ENCODE measurements around the gene TMED10. TPM values are rescaled to one million over a fixed set of nuclear protein-coding genes. Genes with fewer than 3 reads are reported as not detected.
A peak's percentile ranks its signal among the peaks of the same experiment; 100 is the strongest.
"Not testable (repeated sequence)": the region's sequence is repeated elsewhere in the genome, so short reads cannot be mapped to it uniquely, and the experiment has no call there.

Gene TMED10
- total RNA-seq, 2 donors from 2014 or later, result 200 to 265 TPM

DNA sequence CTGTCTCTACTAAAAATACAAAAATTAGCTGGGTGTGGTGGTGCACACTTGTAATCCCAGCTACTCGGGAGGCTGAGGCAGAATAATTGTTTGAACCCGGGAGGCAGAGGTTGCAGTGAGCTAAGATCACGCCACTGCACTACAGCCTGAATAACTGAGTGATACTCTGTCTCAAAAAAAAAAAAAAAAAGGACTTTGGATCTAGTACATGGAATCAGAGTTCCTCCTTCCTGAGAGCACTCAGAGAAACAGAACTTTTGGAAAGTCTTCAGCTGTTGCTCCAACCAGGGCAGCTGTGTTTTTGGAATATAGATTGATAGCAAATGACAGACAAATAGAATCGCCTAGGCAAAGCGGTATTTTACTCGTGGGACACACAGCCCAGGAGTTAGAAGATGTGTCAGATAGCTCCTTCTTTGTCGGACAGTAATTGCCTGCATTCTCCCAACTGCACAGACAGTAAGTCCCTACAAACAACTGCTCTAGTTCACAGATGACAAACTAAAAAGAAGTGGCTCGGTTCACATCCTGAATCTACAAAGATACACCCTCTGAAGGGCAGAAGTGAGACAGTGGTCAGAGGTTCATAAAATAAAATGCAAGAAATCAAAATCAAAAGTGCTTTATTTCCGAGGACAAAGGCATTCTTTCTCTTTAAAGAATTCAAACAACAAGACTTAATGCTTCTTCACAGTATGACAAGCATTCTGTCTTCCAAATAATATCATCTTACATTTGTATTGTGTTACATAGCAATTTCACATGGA lies 32.5 kb downstream of the TMED10 start:
- H3K9me3 Mint-ChIP-seq, result no peaks in the 10 kb centered on the region
- H3K4me1 Mint-ChIP-seq (ENCODE audit: low read depth in 2 of 2), result peaks cover 57 to 70% of the 10 kb centered on the region in 2 donors
- no peaks in the 10 kb centered on the region for H3K27me3 Mint-ChIP-seq
- DNase-seq (ENCODE audit: low spot score) (no peak), ATAC-seq (no peak)
- H3K36me3 Mint-ChIP-seq, result peaks cover 10% of the 10 kb centered on the region
- H3K4me3 Mint-ChIP-seq, result no peak overlapping the region
- peak overlapping the region in 1 of 2 donors; percentile 26 for H3K27ac Mint-ChIP-seq

DNA sequence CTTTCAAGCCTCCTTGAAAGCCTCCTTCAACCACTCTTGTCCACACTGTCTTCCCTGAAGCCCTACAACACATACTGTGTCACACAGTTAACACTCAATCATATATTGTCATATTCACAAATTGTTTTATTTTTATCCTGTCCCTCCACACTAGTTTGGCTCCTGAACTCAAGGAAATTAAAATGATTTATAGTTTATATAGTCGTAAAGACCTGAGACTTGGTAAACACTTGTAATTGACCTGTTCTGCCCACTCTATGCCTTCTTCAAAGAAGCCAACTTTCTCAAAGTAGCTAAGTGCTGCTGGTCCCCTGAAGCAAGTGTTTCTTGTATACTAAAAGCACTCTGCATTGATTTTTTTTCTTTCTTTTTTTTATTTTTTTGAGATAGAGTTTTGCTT lies 33.9 kb downstream of the TMED10 start:
- DNase-seq (ENCODE audit: low spot score), result no peak
- Mint-ChIP-seq H3K36me3 (peaks cover 10% of the 10 kb centered on the region), H3K4me3 (no peak overlapping the region), H3K27me3 (no peaks in the 10 kb centered on the region), H3K4me1 (ENCODE audit: low read depth in 2 of 2) (peaks cover 60 to 75% of the 10 kb centered on the region in 2 donors), H3K9me3 (no peaks in the 10 kb centered on the region), H3K27ac (peak overlapping the region; percentile 5 to 52)
- ATAC-seq, result no peak

DNA sequence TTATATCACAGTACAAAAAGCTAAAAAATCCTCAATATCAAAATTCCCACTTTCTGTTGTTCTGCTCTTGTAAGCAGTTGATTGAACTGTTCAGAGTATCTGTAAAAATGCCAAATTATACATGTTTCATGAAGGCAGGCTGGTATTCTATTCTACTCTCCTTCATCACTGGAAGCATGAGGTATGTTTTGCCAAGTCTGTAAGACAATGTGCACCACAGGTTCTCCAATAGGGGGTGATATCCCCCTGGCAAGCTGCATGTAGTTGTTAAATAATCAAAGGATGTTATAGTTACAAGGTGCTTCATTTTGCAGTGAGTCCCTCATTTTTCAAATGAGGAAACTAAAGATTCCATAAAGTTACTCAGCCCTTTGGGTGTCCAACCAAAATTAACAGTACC lies 34.4 kb downstream of the TMED10 start:
- ATAC-seq (no peak), DNase-seq (ENCODE audit: low spot score) (no peak)
- Mint-ChIP-seq H3K9me3 (no peaks in the 10 kb centered on the region), H3K4me3 (peak overlapping the region; percentile 59), H3K27me3 (no peaks in the 10 kb centered on the region), H3K4me1 (ENCODE audit: low read depth in 2 of 2) (peaks cover 56 to 70% of the 10 kb centered on the region in 2 donors), H3K27ac (peak overlapping the region; percentile 52 to 76), H3K36me3 (peaks cover 10% of the 10 kb centered on the region)

GRCh38 chr14:75141062-75141461 lies 35.4 kb downstream of the TMED10 start:
- Mint-ChIP-seq H3K27me3 (no peaks in the 10 kb centered on the region), H3K4me3 (peak overlapping the region; percentile 47), H3K4me1 (ENCODE audit: low read depth in 2 of 2) (peaks cover 47 to 61% of the 10 kb centered on the region in 2 donors), H3K9me3 (no peaks in the 10 kb centered on the region), H3K36me3 (peaks cover 1% of the 10 kb centered on the region), H3K27ac (peak overlapping the region; percentile 52 to 76)
- DNase-seq (ENCODE audit: low spot score) (no peak), ATAC-seq (peak; percentile 74 to 75)

GRCh38 chr14:75140620-75141019 lies 35.8 kb downstream of the TMED10 start:
- H3K27ac Mint-ChIP-seq, result peak overlapping the region; percentile 52 to 76
- DNase-seq (ENCODE audit: low spot score) (no peak), ATAC-seq (no peak)
- H3K27me3 Mint-ChIP-seq, result no peaks in the 10 kb centered on the region
- peak overlapping the region; percentile 47 for H3K4me3 Mint-ChIP-seq
- H3K4me1 Mint-ChIP-seq (ENCODE audit: low read depth in 2 of 2), result peaks cover 47 to 59% of the 10 kb centered on the region in 2 donors
- H3K36me3 Mint-ChIP-seq, result peaks cover 3% of the 10 kb centered on the region
- no peaks in the 10 kb centered on the region for H3K9me3 Mint-ChIP-seq

GRCh38 chr14:75139185-75139584 lies 37.2 kb downstream of the TMED10 start:
- DNase-seq (ENCODE audit: low spot score) (no peak), ATAC-seq (no peak)
- Mint-ChIP-seq H3K27ac (peak overlapping the region; percentile 47 to 73), H3K36me3 (peaks cover 9% of the 10 kb centered on the region), H3K4me3 (peak overlapping the region; percentile 40), H3K4me1 (ENCODE audit: low read depth in 2 of 2) (peaks cover 42 to 51% of the 10 kb centered on the region in 2 donors), H3K9me3 (no peaks in the 10 kb centered on the region), H3K27me3 (no peaks in the 10 kb centered on the region)

DNA sequence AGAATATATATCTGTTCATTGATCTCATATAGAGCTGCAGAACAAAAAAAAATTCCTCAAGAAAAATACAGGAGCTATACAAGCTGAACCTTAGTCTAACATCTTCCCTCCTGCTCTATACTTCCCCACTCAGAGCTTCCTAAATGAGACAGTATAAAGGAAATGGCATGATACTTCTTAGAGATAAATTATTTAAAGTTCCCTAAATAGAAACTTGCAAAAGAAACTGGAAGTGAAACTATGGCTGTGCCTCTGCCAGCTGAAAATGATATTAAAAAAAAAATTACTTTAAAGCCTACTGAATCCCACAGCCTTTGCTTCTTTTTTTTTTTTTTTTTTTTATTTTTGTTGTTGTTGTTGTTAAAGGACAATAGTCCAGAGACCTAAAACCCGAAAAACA lies 37.9 kb downstream of the TMED10 start:
- Mint-ChIP-seq H3K36me3 (peaks cover 14% of the 10 kb centered on the region), H3K4me3 (peak overlapping the region; percentile 64), H3K27me3 (no peaks in the 10 kb centered on the region), H3K4me1 (ENCODE audit: low read depth in 2 of 2) (peaks cover 38 to 46% of the 10 kb centered on the region in 2 donors), H3K9me3 (no peaks in the 10 kb centered on the region), H3K27ac (peak overlapping the region; percentile 73 to 80)
- ATAC-seq (peak; percentile 53 to 65), DNase-seq (ENCODE audit: low spot score) (no peak)

DNA sequence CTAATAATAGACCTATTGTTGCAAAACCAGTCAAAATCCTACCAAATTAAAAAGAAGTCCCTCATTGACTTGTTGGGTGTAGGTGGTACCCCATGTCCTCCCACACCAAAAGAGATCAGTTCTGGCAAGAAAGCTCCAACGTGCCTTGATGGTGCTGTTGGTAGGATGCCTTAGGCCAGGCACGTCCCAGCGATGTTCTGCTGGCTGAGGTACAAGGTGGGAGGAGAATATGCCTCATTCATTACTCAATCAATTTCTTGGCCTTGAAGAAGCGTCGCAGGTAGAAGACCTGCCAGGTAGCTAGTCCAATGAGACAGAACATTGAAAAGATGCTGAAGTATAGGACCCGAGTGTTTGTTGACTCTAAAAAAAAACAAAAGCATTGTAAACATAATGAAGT lies 41.8 kb downstream of the TMED10 start:
- peaks cover 19% of the 10 kb centered on the region for H3K36me3 Mint-ChIP-seq
- no peak overlapping the region for H3K4me3 Mint-ChIP-seq
- H3K4me1 Mint-ChIP-seq (ENCODE audit: low read depth in 2 of 2), result peaks cover 23 to 24% of the 10 kb centered on the region in 2 donors
- peak overlapping the region in 1 of 2 donors; percentile 67 for H3K27ac Mint-ChIP-seq
- no peaks in the 10 kb centered on the region for H3K27me3 Mint-ChIP-seq
- ATAC-seq (no peak), DNase-seq (ENCODE audit: low spot score) (no peak)
- H3K9me3 Mint-ChIP-seq, result no peaks in the 10 kb centered on the region

GRCh38 chr14:75133597-75133996 lies 42.8 kb downstream of the TMED10 start:
- Mint-ChIP-seq H3K36me3 (peaks cover 19% of the 10 kb centered on the region), H3K4me3 (no peak overlapping the region), H3K27me3 (no peaks in the 10 kb centered on the region), H3K9me3 (no peaks in the 10 kb centered on the region), H3K27ac (no peak overlapping the region), H3K4me1 (ENCODE audit: low read depth in 2 of 2) (peaks cover 17 to 20% of the 10 kb centered on the region in 2 donors)
- ATAC-seq, result no peak
- no peak for DNase-seq (ENCODE audit: low spot score)

DNA sequence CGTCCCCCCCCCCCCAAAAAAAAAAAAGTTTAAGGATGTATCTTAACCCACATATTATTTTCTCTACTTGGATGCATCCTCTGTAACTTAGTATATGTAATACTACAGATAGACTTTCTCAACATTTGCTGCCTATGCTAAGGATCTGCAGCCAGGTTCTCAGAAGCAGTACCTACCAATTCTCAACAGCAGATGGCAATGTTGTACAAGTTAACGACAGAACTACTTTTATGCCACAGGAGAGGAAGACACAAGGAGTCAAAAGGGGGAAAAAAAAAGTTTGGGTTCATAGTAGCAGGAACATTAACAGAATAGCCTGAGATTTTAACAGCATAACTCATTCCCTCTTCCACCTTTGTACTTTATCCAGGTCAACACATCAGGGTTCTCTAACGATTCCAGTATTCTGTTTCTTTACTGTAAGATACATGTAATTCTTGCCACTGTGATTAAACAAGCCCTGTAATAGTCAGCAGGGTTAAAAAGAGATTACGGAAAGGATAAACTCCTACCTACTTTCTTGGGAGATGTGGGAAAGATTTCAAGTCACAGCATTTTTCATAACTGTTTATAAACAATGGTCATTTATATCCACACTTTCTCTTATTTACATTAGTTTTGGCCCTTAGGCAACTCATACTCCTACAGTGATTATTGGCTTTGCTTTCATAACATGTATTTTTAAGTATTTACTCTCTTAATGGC lies 43.9 kb downstream of the TMED10 start:
- DNase-seq (ENCODE audit: low spot score) (no peak), ATAC-seq (peak; percentile 68 to 79)
- peak overlapping the region; percentile 24 to 54 for H3K27ac Mint-ChIP-seq
- no peak overlapping the region for H3K4me3 Mint-ChIP-seq
- peaks cover 17 to 21% of the 10 kb centered on the region in 2 donors for H3K4me1 Mint-ChIP-seq (ENCODE audit: low read depth in 2 of 2)
- no peaks in the 10 kb centered on the region for H3K27me3 Mint-ChIP-seq
- peaks cover 24% of the 10 kb centered on the region for H3K36me3 Mint-ChIP-seq
- no peaks in the 10 kb centered on the region for H3K9me3 Mint-ChIP-seq

DNA sequence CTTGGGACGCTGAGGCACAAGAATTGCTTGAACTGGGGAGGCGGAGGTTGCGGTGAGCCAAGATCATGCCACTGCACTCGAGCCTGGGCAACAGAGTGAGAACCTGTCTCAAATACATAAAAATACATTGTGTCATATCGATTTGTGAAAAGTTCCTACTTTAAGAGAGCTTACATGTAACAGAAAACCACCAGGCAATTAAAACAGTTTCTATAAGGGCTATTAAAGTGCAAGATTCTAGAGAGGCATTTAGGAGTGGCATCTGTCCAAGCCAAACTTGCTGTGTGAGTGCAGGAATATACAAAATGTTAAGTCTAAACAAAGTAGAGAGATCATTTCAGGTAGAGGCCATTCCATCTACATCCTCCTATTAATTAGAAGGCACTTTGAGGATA lies 47.8 kb downstream of the TMED10 start:
- peaks cover 15% of the 10 kb centered on the region for H3K36me3 Mint-ChIP-seq
- H3K27ac Mint-ChIP-seq, result peak overlapping the region in 1 of 2 donors; percentile 36
- H3K4me1 Mint-ChIP-seq (ENCODE audit: low read depth in 2 of 2), result peaks cover 41 to 42% of the 10 kb centered on the region in 2 donors
- H3K4me3 Mint-ChIP-seq, result peak overlapping the region; percentile 93
- DNase-seq (ENCODE audit: low spot score) (no peak), ATAC-seq (no peak)
- H3K9me3 Mint-ChIP-seq, result no peaks in the 10 kb centered on the region
- no peaks in the 10 kb centered on the region for H3K27me3 Mint-ChIP-seq

DNA sequence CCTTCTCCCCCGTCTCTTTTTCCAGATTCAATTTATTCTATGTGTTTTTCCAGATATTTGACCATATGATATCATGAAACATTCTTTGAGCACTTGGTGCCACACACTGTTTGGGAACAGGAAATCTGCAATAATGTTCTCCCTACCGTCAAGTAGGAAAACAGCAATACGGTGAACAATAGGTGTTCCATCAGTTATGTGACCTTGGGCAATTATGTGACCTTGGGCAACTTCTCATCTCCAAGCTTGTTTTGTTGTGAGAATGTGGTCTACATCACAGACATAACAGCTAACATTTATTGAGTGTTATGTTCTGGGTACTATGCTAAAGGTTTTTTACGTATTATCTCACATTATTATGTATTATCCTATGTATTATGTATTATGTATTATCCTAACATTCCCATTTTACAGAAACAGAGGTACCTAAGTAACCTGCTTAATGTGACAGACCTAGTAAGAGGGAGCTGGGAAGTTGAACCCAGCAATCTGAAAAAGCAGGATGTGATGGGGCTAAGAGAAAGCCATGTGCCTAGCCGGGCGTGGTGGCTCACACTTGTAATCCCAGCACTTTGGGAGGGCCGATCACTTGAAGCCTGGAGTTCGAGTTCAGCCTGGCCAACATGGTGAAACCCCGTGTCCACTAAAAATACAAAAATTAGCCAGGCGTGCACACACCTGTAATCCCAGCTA lies 48.4 kb downstream of the TMED10 start:
- peaks cover 15% of the 10 kb centered on the region for H3K36me3 Mint-ChIP-seq

DNA sequence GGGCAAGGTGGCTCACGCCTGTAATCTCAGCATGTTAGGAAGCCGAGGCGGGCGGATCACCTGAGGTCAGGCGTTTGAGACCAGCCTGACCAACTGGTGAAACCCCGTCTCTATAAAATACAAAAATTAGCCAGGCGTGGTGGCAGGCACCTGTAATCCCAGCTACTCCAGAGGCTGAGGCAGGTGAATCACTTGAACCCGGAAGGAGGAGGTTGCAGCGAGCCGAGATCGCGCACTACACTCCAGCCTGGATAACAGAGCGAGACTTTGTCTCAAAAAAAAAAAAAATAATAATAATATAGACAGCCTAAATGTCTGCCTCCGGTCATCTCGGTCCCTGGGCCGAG lies 49.0 kb downstream of the TMED10 start:
- peak overlapping the region; percentile 93 for H3K4me3 Mint-ChIP-seq
- not testable (repeated sequence) for DNase-seq (ENCODE audit: low spot score); H3K9me3 Mint-ChIP-seq; ATAC-seq; H3K27me3 Mint-ChIP-seq
- H3K4me1 Mint-ChIP-seq (ENCODE audit: low read depth in 2 of 2), result peaks cover 38% of the 10 kb centered on the region in 2 donors
- H3K36me3 Mint-ChIP-seq, result peaks cover 13% of the 10 kb centered on the region
- H3K27ac Mint-ChIP-seq, result peak overlapping the region; percentile 90 to 95

More for the DNA sequence above, 48.4 kb downstream of the TMED10 start:
- H3K27ac Mint-ChIP-seq, result peak overlapping the region; percentile 90 to 95
- H3K4me1 Mint-ChIP-seq (ENCODE audit: low read depth in 2 of 2), result peaks cover 41 to 42% of the 10 kb centered on the region in 2 donors
- DNase-seq (ENCODE audit: low spot score) (no peak), ATAC-seq (no peak)
- peak overlapping the region; percentile 93 for H3K4me3 Mint-ChIP-seq
- no peaks in the 10 kb centered on the region for H3K9me3 Mint-ChIP-seq
- no peaks in the 10 kb centered on the region for H3K27me3 Mint-ChIP-seq
